OCI-LY1 (cell line): ENCODE results near the gene KIAA2012.

ENCODE experiments used
- H2AFZ ChIP-seq: fragments of 200-600 bp; sonication (generic), shearing (Covaris generic); 2 replicates; pipeline ENCODE4 v1.6.0; 2014; ENCODE audit warnings: antibody characterized with exemption, mild to moderate bottlenecking, low read length
- H3F3A ChIP-seq: fragments of 200-600 bp; sonication (generic), shearing (Covaris generic); 2 replicates; pipeline ENCODE4 v1.6.0; 2014; ENCODE audit warnings: mild to moderate bottlenecking, antibody characterized with exemption, low read length, moderate library complexity; ENCODE audit not compliant: insufficient read depth
- H3K27ac ChIP-seq: fragments of 200-600 bp; sonication (generic); 2 replicates; pipeline ENCODE4 v1.5.1; 2014; ENCODE audit warnings: low read length, mixed run types, mild to moderate bottlenecking, low read depth; ENCODE audit not compliant: poor library complexity, severe bottlenecking
- H3K27me3 ChIP-seq: fragments of 200-600 bp; sonication (generic); 2 replicates; pipeline ENCODE4 v1.6.0; 2014; ENCODE audit warnings: antibody characterized with exemption, mild to moderate bottlenecking, low read length, moderate library complexity; ENCODE audit not compliant: insufficient read depth
- H3K36me3 ChIP-seq: fragments of 200-600 bp; sonication (generic); 2 replicates; pipeline ENCODE4 v1.6.1; 2014; ENCODE audit warnings: mild to moderate bottlenecking, antibody characterized with exemption, low read length, moderate library complexity, mixed read lengths; ENCODE audit not compliant: insufficient read depth
- H3K4me1 ChIP-seq: fragments of 200-600 bp; sonication (generic); 2 replicates; pipeline ENCODE4 v1.5.1; 2014; ENCODE audit warnings: mild to moderate bottlenecking, low read length, moderate library complexity; ENCODE audit not compliant: insufficient read depth, severe bottlenecking
- H3K4me2 ChIP-seq: fragments of 200-600 bp; sonication (generic), shearing (Covaris generic); 2 replicates; pipeline ENCODE4 v1.6.1; 2014; ENCODE audit warnings: low read length
- H3K4me3 ChIP-seq: fragments of 200-600 bp; sonication (generic); 2 replicates; pipeline ENCODE4 v1.5.1; 2014; ENCODE audit warnings: low read length, low read depth, mild to moderate bottlenecking, mixed read lengths; ENCODE audit not compliant: poor library complexity, severe bottlenecking
- H3K79me2 ChIP-seq: fragments of 200-600 bp; shearing (Covaris generic); 2 replicates; pipeline ENCODE4 v1.6.1; 2016; ENCODE audit warnings: mixed run types, low read length, mixed read lengths; ENCODE audit not compliant: insufficient read depth
- H3K9ac ChIP-seq: fragments of 200-600 bp; sonication (generic), shearing (Covaris generic); 2 replicates; pipeline ENCODE4 v1.6.1; 2014; ENCODE audit warnings: mild to moderate bottlenecking, low read length, mixed read lengths
- H3K9me2 ChIP-seq: fragments of 200-600 bp; sonication (generic), shearing (Covaris generic); 2 replicates; pipeline ENCODE4 v1.6.1; 2014; ENCODE audit warnings: low read depth, mild to moderate bottlenecking, low read length, mixed read lengths
- H3K9me3 ChIP-seq: fragments of 200-600 bp; shearing (Covaris generic); 2 replicates; pipeline ENCODE4 v1.6.1; 2014; ENCODE audit warnings: low read length, mixed read lengths
- H4K20me1 ChIP-seq: fragments of 200-600 bp; sonication (generic), shearing (Covaris generic); 2 replicates; pipeline ENCODE4 v1.6.0; 2016; ENCODE audit warnings: mild to moderate bottlenecking, low read length; ENCODE audit not compliant: insufficient read depth
- CTCF ChIP-seq: fragments of 200-600 bp; sonication (generic), shearing (Covaris generic); IDR thresholded peaks from 2 replicates; pipeline ENCODE4 v1.5.1; 2017; ENCODE audit warnings: mild to moderate bottlenecking, antibody characterized with exemption, low read length, moderate library complexity, mixed read lengths
- EZH2 ChIP-seq: fragments of 200-600 bp; sonication (generic), shearing (Covaris generic); IDR thresholded peaks from 2 replicates; pipeline ENCODE4 v1.8.0; 2017; ENCODE audit warnings: borderline replicate concordance, mixed run types, mild to moderate bottlenecking, antibody characterized with exemption, low read length, moderate library complexity, mixed read lengths

Gene KIAA2012

GRCh38 chr2:202043475-202043874 is 29.6 kb upstream of the KIAA2012 start:
- Histone ChIP-seq H3K9me3 (no peaks in the 10 kb centered on the region), H2AFZ (no peak overlapping the region), H3K4me3 (no peak overlapping the region), H3K79me2 (no peaks in the 10 kb centered on the region), H3K27me3 (peaks cover 7% of the 10 kb centered on the region; the same call in 1 of the 2 replicates), H3K4me1 (peaks cover 4% of the 10 kb centered on the region), H3K9ac (no peak overlapping the region), H4K20me1 (no peaks in the 10 kb centered on the region), H3F3A (no peaks in the 10 kb centered on the region), H3K27ac (no peak overlapping the region), H3K9me2 (no peaks in the 10 kb centered on the region), H3K4me2 (no peak overlapping the region), H3K36me3 (no peaks in the 10 kb centered on the region)
- no peak for TF ChIP-seq EZH2

GRCh38 chr2:202044777-202045176 is 28.3 kb upstream of the KIAA2012 start:
- Histone ChIP-seq H3K4me1 (no peaks in the 10 kb centered on the region), H3K27ac (no peak overlapping the region), H3K27me3 (no peaks in the 10 kb centered on the region), H3K4me2 (no peak overlapping the region), H3K9me2 (no peaks in the 10 kb centered on the region), H3K36me3 (no peaks in the 10 kb centered on the region), H4K20me1 (no peaks in the 10 kb centered on the region), H3K79me2 (no peaks in the 10 kb centered on the region), H3K9ac (no peak overlapping the region), H3K9me3 (no peaks in the 10 kb centered on the region), H2AFZ (no peak overlapping the region), H3F3A (no peaks in the 10 kb centered on the region), H3K4me3 (no peak overlapping the region)
- TF ChIP-seq CTCF (no peak), EZH2 (no peak)

GRCh38 chr2:202046572-202046971 is 26.5 kb upstream of the KIAA2012 start:
- Histone ChIP-seq H2AFZ (no peak overlapping the region), H4K20me1 (no peaks in the 10 kb centered on the region)

More at GRCh38 chr2:202046572-202046971, 26.5 kb upstream of the KIAA2012 start:
- Histone ChIP-seq H3K27ac (no peak overlapping the region), H3K4me1 (no peaks in the 10 kb centered on the region), H3K79me2 (no peaks in the 10 kb centered on the region), H3K9me3 (no peaks in the 10 kb centered on the region), H3K36me3 (no peaks in the 10 kb centered on the region), H3K27me3 (no peaks in the 10 kb centered on the region), H3K4me3 (no peak overlapping the region), H3F3A (no peaks in the 10 kb centered on the region), H3K9ac (no peak overlapping the region), H3K9me2 (no peaks in the 10 kb centered on the region), H3K4me2 (no peak overlapping the region)
- TF ChIP-seq CTCF (no peak), EZH2 (no peak)
